Keratinocyte (primary cell): ENCODE measurements around the gene PRR3.

Source experiments
- CTCF ChIP-seq, 3 experiments: IDR thresholded peaks in 1 of 3; conservative IDR thresholded peaks in 1 of 3; optimal IDR thresholded peaks in 1 of 3; 2 replicates in 2 of 3; 3 replicates in 1 of 3; pipeline versions ENCODE3 to v1.5.1; 2011; ENCODE audit warnings: low read length in 3 of 3, mild to moderate bottlenecking in 3 of 3, moderate library complexity in 2 of 3, control low read depth in 1 of 3, inconsistent platforms in 1 of 3; ENCODE audit not compliant: insufficient read depth in 2 of 3; ENCODE audit errors: extremely low read depth in 1 of 3
- EZH2 ChIP-seq: IDR thresholded peaks from one replicate; pipeline ENCODE4 v1.6.1; 2012; ENCODE audit warnings: inconsistent platforms, mild to moderate bottlenecking, low read length, moderate library complexity

DNA sequence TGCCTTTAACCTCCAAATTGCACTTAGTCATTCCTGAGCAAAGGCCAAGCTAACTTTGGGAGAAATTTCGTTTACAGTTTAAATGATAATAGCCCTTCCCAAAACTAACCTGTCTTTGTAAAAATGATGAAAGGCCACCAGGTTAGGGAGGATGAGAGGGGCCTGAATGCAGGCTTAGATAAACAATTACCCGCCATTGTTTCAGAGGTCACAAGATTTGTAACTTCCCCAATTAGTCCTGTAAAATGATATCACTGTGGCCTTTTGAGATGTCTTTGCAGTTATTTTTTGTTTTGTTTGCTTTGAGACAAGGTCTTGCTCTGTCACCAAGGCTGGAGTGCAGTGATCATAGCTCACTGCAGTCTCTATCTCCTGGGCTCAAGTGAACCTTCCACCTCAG is 27.1 kb upstream of the PRR3 start:
- TF ChIP-seq CTCF (optimal IDR thresholded peaks at IDR 0.05 in 1 of 3, IDR thresholded peaks at IDR 0.05 in 1 of 3, conservative IDR thresholded peaks at IDR 0.05 in 1 of 3; ENCODE audit: extremely low read depth in 1 of 3, insufficient read depth in 2 of 3, low read length in 3 of 3) = no peak
- TF ChIP-seq EZH2 = no peak
